ENCODE measurements around the gene ADAMTS12. TPM values are rescaled to one million over a fixed set of nuclear protein-coding genes. Genes with fewer than 3 reads are reported as not detected.

Gene ADAMTS12
- total RNA-seq, 1 experiment from 2014 or later = 9.1 TPM

- Histone ChIP-seq H3K9me3 (replicated peaks) (no peaks in the 10 kb centered on the region), H3K4me1 (replicated peaks) (no peaks in the 10 kb centered on the region), H3K27ac (no peak overlapping the region), H3K27me3 (replicated peaks) (no peaks in the 10 kb centered on the region), H3K36me3 (no peaks in the 10 kb centered on the region), H3K4me3 (no peak overlapping the region)
- no peak for DNase-seq (ENCODE audit: low read depth in 1 of 2, low spot score in 2 of 2)
Measured at GRCh38 chr5:33487236-33487635, 404.6 kb downstream of the ADAMTS12 start.

- H3K36me3 ChIP-seq = no peaks in the 10 kb centered on the region
- H3K4me3 ChIP-seq = no peak overlapping the region
- H3K9me3 ChIP-seq (replicated peaks) = no peaks in the 10 kb centered on the region
- DNase-seq (ENCODE audit: low read depth in 1 of 2, low spot score in 2 of 2) = no peak
- no peaks in the 10 kb centered on the region for H3K4me1 ChIP-seq (replicated peaks)
- no peaks in the 10 kb centered on the region for H3K27me3 ChIP-seq (replicated peaks)
- no peak overlapping the region for H3K27ac ChIP-seq
Measured at GRCh38 chr5:33482335-33482734, 409.5 kb downstream of the ADAMTS12 start.

DNA sequence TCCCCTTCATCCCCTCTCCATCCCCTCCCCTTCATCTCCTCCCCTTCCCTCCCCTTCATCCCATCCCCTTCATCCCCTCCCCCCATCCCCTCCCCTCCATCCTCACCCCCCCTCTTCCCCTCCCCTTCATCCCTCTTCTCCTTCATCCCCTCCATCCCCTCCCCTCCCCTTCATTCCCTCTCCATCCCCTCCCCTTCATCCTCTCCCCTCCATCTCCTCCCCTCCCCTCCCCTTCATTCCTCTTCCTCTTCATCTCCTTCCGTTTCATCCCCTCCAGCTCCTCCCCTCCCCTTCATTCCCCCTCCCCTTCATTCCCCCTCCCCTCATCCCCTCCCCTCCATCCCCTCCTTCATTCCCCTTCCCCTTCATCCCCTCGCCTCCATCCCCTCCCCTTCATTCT lies 410.9 kb downstream of the ADAMTS12 start:
- Histone ChIP-seq H3K4me1 (replicated peaks) (no peaks in the 10 kb centered on the region), H3K27me3 (replicated peaks) (no peaks in the 10 kb centered on the region), H3K4me3 (no peak overlapping the region), H3K27ac (no peak overlapping the region), H3K9me3 (replicated peaks) (no peaks in the 10 kb centered on the region), H3K36me3 (no peaks in the 10 kb centered on the region)
- DNase-seq (ENCODE audit: low read depth in 1 of 2, low spot score in 2 of 2) = no peak

DNA sequence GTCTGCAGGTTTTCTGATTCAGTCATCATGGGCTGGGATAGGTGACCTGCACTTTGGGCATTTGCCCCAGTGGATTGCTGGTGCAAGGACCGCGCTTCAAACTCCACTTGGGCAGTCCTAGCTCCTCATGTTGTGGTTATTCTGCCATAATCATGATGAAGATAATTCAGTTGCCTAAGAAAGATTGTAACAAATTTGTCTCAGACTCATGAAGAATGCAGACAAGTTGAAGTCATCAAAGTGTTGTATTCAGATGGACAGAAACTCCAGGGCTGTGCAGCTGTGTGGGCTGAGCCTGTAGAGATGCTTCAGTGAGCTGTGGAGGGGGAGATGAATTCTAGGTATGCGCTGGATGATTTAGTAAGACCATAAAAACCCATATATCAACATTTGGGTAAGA lies 412.5 kb downstream of the ADAMTS12 start:
- DNase-seq (ENCODE audit: low read depth in 1 of 2, low spot score in 2 of 2) = no peak
- no peaks in the 10 kb centered on the region for H3K9me3 ChIP-seq (replicated peaks)
- H3K36me3 ChIP-seq = no peaks in the 10 kb centered on the region
- H3K27me3 ChIP-seq (replicated peaks) = no peaks in the 10 kb centered on the region
- H3K4me1 ChIP-seq (replicated peaks) = no peaks in the 10 kb centered on the region
- no peak overlapping the region for H3K27ac ChIP-seq
- H3K4me3 ChIP-seq = no peak overlapping the region

- H3K4me1 ChIP-seq (replicated peaks) = no peaks in the 10 kb centered on the region
- DNase-seq (ENCODE audit: low read depth in 1 of 2, low spot score in 2 of 2) = no peak
- no peaks in the 10 kb centered on the region for H3K27me3 ChIP-seq (replicated peaks)
- H3K9me3 ChIP-seq (replicated peaks) = no peaks in the 10 kb centered on the region
- no peak overlapping the region for H3K4me3 ChIP-seq
- H3K27ac ChIP-seq = no peak overlapping the region
- H3K36me3 ChIP-seq = peaks cover 5% of the 10 kb centered on the region; the same call in 1 of the 2 replicates
Measured at GRCh38 chr5:33477816-33478215, 414.0 kb downstream of the ADAMTS12 start.

DNA sequence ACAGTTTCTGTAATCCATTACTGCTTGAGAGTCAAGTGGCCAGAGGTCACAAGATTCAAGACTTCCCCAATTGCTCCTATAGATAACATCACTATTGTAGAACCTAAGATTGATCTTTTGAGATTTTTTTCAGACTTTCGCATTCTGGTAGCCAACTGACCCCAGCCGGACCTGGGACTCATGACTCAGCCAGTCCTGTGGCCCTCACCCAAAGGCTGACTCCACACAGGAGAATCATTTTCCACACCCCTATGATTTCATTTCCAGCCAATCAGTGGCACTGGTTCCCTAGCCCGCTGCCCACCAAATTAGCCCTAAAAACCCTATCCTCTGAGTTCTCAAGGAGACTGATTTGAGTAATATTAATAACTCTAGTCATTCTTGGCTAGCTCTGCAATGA lies 414.8 kb downstream of the ADAMTS12 start:
- no peaks in the 10 kb centered on the region for H3K27me3 ChIP-seq (replicated peaks)
- no peak overlapping the region for H3K27ac ChIP-seq
- H3K9me3 ChIP-seq (replicated peaks) = no peaks in the 10 kb centered on the region
- peaks cover 5% of the 10 kb centered on the region; the same call in 1 of the 2 replicates for H3K36me3 ChIP-seq
- DNase-seq (ENCODE audit: low read depth in 1 of 2, low spot score in 2 of 2) = no peak
- H3K4me3 ChIP-seq = no peak overlapping the region
- H3K4me1 ChIP-seq (replicated peaks) = no peaks in the 10 kb centered on the region

DNA sequence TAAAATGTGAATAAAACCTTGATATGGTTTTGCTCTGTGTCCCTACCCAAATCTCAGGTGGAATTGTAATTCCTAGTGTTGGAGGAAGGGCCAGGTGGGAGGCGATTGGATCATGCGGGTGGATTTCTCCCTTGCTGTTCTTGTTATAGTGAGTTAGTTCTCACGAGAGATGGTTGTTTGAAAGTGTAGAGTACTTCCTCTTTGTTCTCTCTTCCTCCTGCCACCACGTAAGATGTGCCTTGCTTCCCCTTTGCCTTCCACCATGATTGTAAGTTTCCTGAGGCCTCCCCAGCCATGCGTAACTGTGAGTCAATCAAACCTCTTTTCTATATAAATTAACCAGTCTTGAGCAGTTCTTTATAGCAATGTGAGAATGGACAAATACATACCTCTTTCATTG lies 416.1 kb downstream of the ADAMTS12 start:
- Histone ChIP-seq H3K27ac (no peak overlapping the region), H3K27me3 (replicated peaks) (no peaks in the 10 kb centered on the region), H3K4me1 (replicated peaks) (no peaks in the 10 kb centered on the region), H3K36me3 (peaks cover 5% of the 10 kb centered on the region; the same call in 1 of the 2 replicates), H3K9me3 (replicated peaks) (no peaks in the 10 kb centered on the region), H3K4me3 (no peak overlapping the region)
- DNase-seq (ENCODE audit: low read depth in 1 of 2, low spot score in 2 of 2) = no peak

- no peak overlapping the region for H3K4me3 ChIP-seq
- H3K27me3 ChIP-seq (replicated peaks) = no peaks in the 10 kb centered on the region
- no peak overlapping the region for H3K27ac ChIP-seq
- DNase-seq (ENCODE audit: low read depth in 1 of 2, low spot score in 2 of 2) = no peak
- H3K4me1 ChIP-seq (replicated peaks) = no peaks in the 10 kb centered on the region
- H3K36me3 ChIP-seq = peaks cover 5% of the 10 kb centered on the region; the same call in 1 of the 2 replicates
- no peaks in the 10 kb centered on the region for H3K9me3 ChIP-seq (replicated peaks)
Measured at GRCh38 chr5:33474931-33475499, 416.8 kb downstream of the ADAMTS12 start.

GRCh38 chr5:33474004-33474403 lies 417.8 kb downstream of the ADAMTS12 start:
- no peaks in the 10 kb centered on the region for H3K9me3 ChIP-seq (replicated peaks)
- no peaks in the 10 kb centered on the region for H3K4me1 ChIP-seq (replicated peaks)
- DNase-seq (ENCODE audit: low read depth in 1 of 2, low spot score in 2 of 2) = no peak
- H3K27me3 ChIP-seq (replicated peaks) = no peaks in the 10 kb centered on the region
- no peak overlapping the region for H3K4me3 ChIP-seq
- peaks cover 5% of the 10 kb centered on the region; the same call in 1 of the 2 replicates for H3K36me3 ChIP-seq
- H3K27ac ChIP-seq = no peak overlapping the region

Other genes with a start within 250 kb of the ADAMTS12 start
- not detected in 2 replicates for gene RXFP3, start 44.4 kb upstream of the ADAMTS12 start, total RNA-seq (2014; rRNA removed; shearing (Covaris generic))
- not detected in 2 replicates for gene SLC45A2, start 92.7 kb upstream of the ADAMTS12 start, total RNA-seq (2014; rRNA removed; shearing (Covaris generic))
- 3.6 and 5.9 TPM in 2 replicates for gene AMACR, start 116.1 kb upstream of the ADAMTS12 start, total RNA-seq (2014; rRNA removed; shearing (Covaris generic))
- gene C1QTNF3, start 151.2 kb upstream of the ADAMTS12 start, total RNA-seq (2014; rRNA removed; shearing (Covaris generic)) = 0.24 TPM in 1 of 2 replicates, not detected in the other